Thoracic aorta (tissue), 2 donors: ENCODE measurements around the gene GSC. TPM values are rescaled to one million over a fixed set of nuclear protein-coding genes. Genes with fewer than 3 reads are reported as not detected.
"Not testable (repeated sequence)": the region's sequence is repeated elsewhere in the genome, so short reads cannot be mapped to it uniquely, and the experiment has no call there.

ENCODE experiments used
- ATAC-seq: fragments of 150-250 bp; one replicate; pipeline ENCODE4 v1.8.0; 2017; ENCODE audit warnings: low read depth; ENCODE audit not compliant: insufficient number of reproducible peaks, low FRiP score
- DNase-seq: peaks from one replicate; pipeline ENCODE4 v3.0.0-alpha.2; 2020; ENCODE audit warnings: low spot score
- H3K27ac ChIP-seq, 2 donors: fragments of 200-600 bp; sonication (generic); 1 replicate in 1 of 2; 2 replicates in 1 of 2; pipeline ENCODE4 v1.5.1; 2016; ENCODE audit warnings: mild to moderate bottlenecking in 2 of 2, moderate library complexity in 2 of 2
- H3K27me3 ChIP-seq: fragments of 200-600 bp; sonication (generic); replicated peaks from 2 replicates; pipeline ENCODE4 v1.6.0; 2016; ENCODE audit warnings: mild to moderate bottlenecking; ENCODE audit not compliant: insufficient read depth
- H3K36me3 ChIP-seq: fragments of 200-600 bp; sonication (generic); one replicate; pipeline ENCODE4 v1.5.1; 2016
- H3K4me1 ChIP-seq, 2 donors: fragments of 200-600 bp; sonication (generic); 1 replicate in 1 of 2; 2 replicates in 1 of 2; pipeline versions ENCODE4 v1.5.1 to v1.6.0; 2016; ENCODE audit warnings: low read depth in 2 of 2, mild to moderate bottlenecking in 1 of 2; ENCODE audit not compliant: control insufficient read depth in 1 of 2
- H3K4me3 ChIP-seq: fragments of 200-600 bp; sonication (generic); 2 replicates; pipeline ENCODE4 v1.5.1; 2016; ENCODE audit warnings: mild to moderate bottlenecking
- H3K9me3 ChIP-seq: fragments of 200-600 bp; sonication (generic); 2 replicates; pipeline ENCODE4 v1.5.1; 2016
- CTCF ChIP-seq: fragments of 200-600 bp; sonication (generic); IDR thresholded peaks from one replicate; pipeline ENCODE4 v1.5.1; 2019; ENCODE audit warnings: antibody characterized with exemption
- total RNA-seq, 2 donors: library from RNA; depleted of rRNA; stranded (reverse); fragments of >200 nt; gene quantifications; one replicate each; pipeline versions ENCODE4 v1.1.0 to v1.2.3, GENCODE V29; 2016

GSC gene
- 1 to 10 TPM in 1 of 2 donors, not detected in 1; 2.1 TPM for total RNA-seq

- H3K27me3 ChIP-seq: peaks cover 29% of the 10 kb centered on the region
- DNase-seq (no peak), ATAC-seq (no peak)
- peak within 1 kb of the TSS; percentile 78 for H3K4me3 ChIP-seq
- peaks cover 4 to 23% of the 10 kb centered on the region in 2 donors for H3K4me1 ChIP-seq
- no peaks in the 10 kb centered on the region for H3K9me3 ChIP-seq
- TF ChIP-seq CTCF: no peak
- no peaks in the 10 kb centered on the region for H3K36me3 ChIP-seq
- no peak within 1 kb of the TSS for H3K27ac ChIP-seq
These were observed at the start of gene GSC for GRCh38 chr14:94769391-94770250. Gene GSC, minus strand, starts transcription at chr14:94770113. Its CDS starts 98 bp downstream, at chr14:94770015.

- no peak for DNase-seq
- ATAC-seq: no peak
- no peak overlapping the region for H3K4me3 ChIP-seq
- no peak overlapping the region for H3K27ac ChIP-seq
- no peaks in the 10 kb centered on the region for H3K9me3 ChIP-seq
- H3K27me3 ChIP-seq: no peaks in the 10 kb centered on the region
- no peaks in the 10 kb centered on the region for H3K36me3 ChIP-seq
- TF ChIP-seq CTCF: no peak
- H3K4me1 ChIP-seq: no peaks in the 10 kb centered on the region
These were observed 49.6 kb upstream of the GSC start for GRCh38 chr14:94819531-94819930.

GRCh38 chr14:94816113-94816512 lies 46.2 kb upstream of the GSC start:
- H3K27ac ChIP-seq: no peak overlapping the region
- ATAC-seq: no peak
- H3K9me3 ChIP-seq: no peaks in the 10 kb centered on the region
- no peak for TF ChIP-seq CTCF
- H3K4me3 ChIP-seq: no peak overlapping the region
- H3K4me1 ChIP-seq: no peaks in the 10 kb centered on the region
- DNase-seq: no peak
- H3K36me3 ChIP-seq: no peaks in the 10 kb centered on the region
- H3K27me3 ChIP-seq: no peaks in the 10 kb centered on the region

- Histone ChIP-seq H3K4me1 (peaks cover 0 to 10% of the 10 kb centered on the region in 2 donors), H3K27me3 (no peaks in the 10 kb centered on the region), H3K27ac (peak overlapping the region in 1 of 2 donors; percentile 5), H3K4me3 (no peak overlapping the region), H3K9me3 (no peaks in the 10 kb centered on the region), H3K36me3 (no peaks in the 10 kb centered on the region)
- DNase-seq (no peak), ATAC-seq (no peak)
- no peak for TF ChIP-seq CTCF
These were observed 35.9 kb upstream of the GSC start for GRCh38 chr14:94805680-94806288.

- ATAC-seq (no peak), DNase-seq (no peak)
- TF ChIP-seq CTCF: no peak
- H3K9me3 ChIP-seq: no peaks in the 10 kb centered on the region
- no peak overlapping the region for H3K27ac ChIP-seq
- no peaks in the 10 kb centered on the region for H3K36me3 ChIP-seq
- H3K4me3 ChIP-seq: no peak overlapping the region
- no peaks in the 10 kb centered on the region for H3K27me3 ChIP-seq
- H3K4me1 ChIP-seq: peaks cover 0 to 10% of the 10 kb centered on the region in 2 donors
These were observed 31.3 kb upstream of the GSC start for GRCh38 chr14:94801225-94801624.

GRCh38 chr14:94800764-94801163 lies 30.9 kb upstream of the GSC start:
- not testable (repeated sequence) for H3K4me3 ChIP-seq, H3K27ac ChIP-seq, H3K36me3 ChIP-seq, DNase-seq, H3K27me3 ChIP-seq, H3K9me3 ChIP-seq, ATAC-seq, H3K4me1 ChIP-seq
